Activated T-cell treated with anti-CD3 and anti-CD28 coated beads, Interleukin-2, amount 50 U/mL, for 4 hours (primary cell): ENCODE results near the gene NRG3. TPM values are rescaled to one million over a fixed set of nuclear protein-coding genes. Genes with fewer than 3 reads are reported as not detected.

Experiments used
- ATAC-seq, 2 donors: fragments of 200-7000 bp; cut with Tn5 transposase; one replicate each; pipeline ENCODE4 v1.10.0; 2021
- DNase-seq: peaks from one replicate; pipeline ENCODE4 v3.0.0-alpha.2; 2020
- H3K27me3 Mint-ChIP-seq: one replicate; pipeline ENCODE4 v1.8.0; 2021; ENCODE audit warnings: low read depth, mixed read lengths
- H3K36me3 Mint-ChIP-seq: one replicate; pipeline ENCODE4 v1.8.0; 2022; ENCODE audit warnings: mixed read lengths; ENCODE audit not compliant: insufficient read depth
- H3K4me1 Mint-ChIP-seq: one replicate; pipeline ENCODE4 v1.8.0; 2021; ENCODE audit warnings: low read depth, mixed read lengths
- H3K4me3 Mint-ChIP-seq: one replicate; pipeline ENCODE4 v1.8.0; 2021; ENCODE audit warnings: mild to moderate bottlenecking, moderate library complexity, mixed read lengths
- H3K9me3 Mint-ChIP-seq: one replicate; pipeline ENCODE4 v1.8.0; 2021; ENCODE audit warnings: mixed read lengths
- total RNA-seq, 3 donors: library from RNA; stranded (reverse); gene quantifications; one replicate each; pipeline ENCODE4 v1.2.1, GENCODE V29; 2021

NRG3 gene
- total RNA-seq, 3 donors from 2014 or later: not detected

DNA sequence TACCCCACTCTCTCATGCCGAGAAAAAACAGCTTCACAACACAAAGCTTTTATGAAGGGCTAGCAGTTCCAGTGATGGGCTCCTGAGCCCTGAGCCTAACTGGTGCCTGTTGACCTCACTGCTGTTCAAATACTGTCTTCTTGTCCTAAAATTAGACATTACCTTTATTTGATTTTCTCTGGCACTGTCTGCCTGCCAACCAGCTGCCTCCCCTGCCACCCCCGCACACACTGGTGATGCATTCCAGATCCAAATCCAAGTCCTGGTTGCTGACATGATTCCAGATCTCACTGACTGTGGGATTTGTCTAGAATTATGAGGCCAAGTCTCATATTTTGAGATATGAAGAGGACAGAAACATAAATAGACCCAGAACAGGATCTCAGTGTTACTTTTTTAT is 816.2 kb downstream of the NRG3 start:
- Mint-ChIP-seq H3K27me3 (no peaks in the 10 kb centered on the region), H3K9me3 (peaks cover 10% of the 10 kb centered on the region), H3K4me1 (no peaks in the 10 kb centered on the region), H3K36me3 (no peaks in the 10 kb centered on the region), H3K4me3 (no peak overlapping the region)
- no peak for ATAC-seq
- DNase-seq: no peak

DNA sequence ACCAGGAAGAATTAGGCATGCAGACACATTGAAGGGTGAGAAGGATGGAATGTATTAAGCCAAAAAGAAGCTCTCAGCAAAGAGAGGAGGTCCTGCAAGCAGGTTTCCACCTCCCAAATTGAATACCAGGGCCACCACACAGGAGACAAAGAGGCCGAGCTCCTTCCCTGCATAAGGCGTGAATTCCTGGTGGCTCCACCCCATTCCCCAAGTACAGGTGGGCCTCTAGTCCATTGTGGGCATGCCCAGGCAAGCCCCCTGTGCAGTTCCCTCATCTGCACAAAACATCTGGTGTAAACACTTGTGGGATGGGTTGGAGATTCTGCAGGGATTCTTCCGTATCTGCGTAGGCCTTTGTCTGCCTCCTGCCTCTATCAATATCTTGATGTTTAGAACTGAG is 817.5 kb downstream of the NRG3 start:
- no peaks in the 10 kb centered on the region for H3K36me3 Mint-ChIP-seq
- ATAC-seq: no peak
- no peak overlapping the region for H3K4me3 Mint-ChIP-seq
- H3K27me3 Mint-ChIP-seq: no peaks in the 10 kb centered on the region
- H3K9me3 Mint-ChIP-seq: peaks cover 14% of the 10 kb centered on the region
- no peak for DNase-seq
- no peaks in the 10 kb centered on the region for H3K4me1 Mint-ChIP-seq

DNA sequence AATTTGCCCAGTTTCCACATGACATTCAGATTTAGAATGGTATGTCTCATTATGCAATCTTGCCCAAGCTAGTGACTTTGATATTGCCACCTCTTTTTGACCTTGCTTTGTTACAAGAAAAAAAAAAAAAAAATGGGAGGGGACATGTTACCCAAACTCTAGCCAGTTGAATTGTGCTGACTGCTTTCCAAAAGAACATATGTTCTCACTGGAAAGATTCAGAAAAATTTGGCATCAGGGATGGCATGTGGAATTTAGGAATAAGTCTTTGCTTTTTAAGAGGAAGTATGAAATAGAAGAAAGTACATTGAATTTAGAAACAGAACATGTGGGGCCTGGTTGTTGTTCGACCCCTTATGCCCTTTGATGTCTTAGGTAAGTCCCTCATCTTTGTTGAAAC is 846.8 kb downstream of the NRG3 start:
- Mint-ChIP-seq H3K9me3 (peaks cover 3% of the 10 kb centered on the region), H3K36me3 (no peaks in the 10 kb centered on the region), H3K4me3 (no peak overlapping the region), H3K4me1 (no peaks in the 10 kb centered on the region), H3K27me3 (no peaks in the 10 kb centered on the region)
- no peak for ATAC-seq
- no peak for DNase-seq

DNA sequence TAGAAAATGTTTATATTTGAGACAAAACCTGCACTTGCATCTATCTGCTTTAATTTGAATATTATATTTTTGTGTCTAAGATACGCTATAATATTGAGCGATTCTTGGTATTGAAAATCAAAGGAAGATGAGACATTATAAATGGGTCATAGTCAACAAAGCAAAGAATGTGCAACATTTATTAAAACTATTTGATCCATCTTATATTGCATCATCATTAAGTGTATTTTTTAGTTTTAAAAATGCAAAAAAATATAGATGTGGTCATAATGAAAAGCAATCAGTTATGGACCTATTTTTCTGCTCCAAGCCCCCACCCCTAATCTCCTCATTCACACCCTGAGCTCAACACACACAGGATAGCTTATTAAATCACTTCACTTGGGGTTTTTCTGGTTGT is 847.3 kb downstream of the NRG3 start:
- H3K36me3 Mint-ChIP-seq: no peaks in the 10 kb centered on the region
- DNase-seq (no peak), ATAC-seq (no peak)
- peaks cover 3% of the 10 kb centered on the region for H3K9me3 Mint-ChIP-seq
- H3K4me1 Mint-ChIP-seq: no peaks in the 10 kb centered on the region
- H3K4me3 Mint-ChIP-seq: no peak overlapping the region
- no peaks in the 10 kb centered on the region for H3K27me3 Mint-ChIP-seq

DNA sequence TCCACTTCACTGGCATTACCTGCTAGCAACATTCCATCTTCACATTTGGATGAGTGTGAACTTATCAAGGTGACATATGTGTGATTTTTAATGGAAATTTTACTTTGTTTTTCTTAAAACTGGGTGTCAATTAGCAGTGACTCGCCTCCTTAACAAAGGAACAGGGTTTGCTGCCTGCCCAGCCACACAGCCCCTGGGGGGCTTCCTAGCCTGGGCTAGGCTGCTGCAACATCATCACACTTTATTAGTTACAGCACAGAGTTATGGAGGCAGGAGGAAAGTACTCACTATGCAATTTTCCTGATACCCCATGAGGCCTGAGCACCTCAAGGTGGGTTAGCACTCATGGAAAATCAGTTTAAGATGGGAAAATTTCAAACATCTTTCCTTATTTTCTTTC is 861.3 kb downstream of the NRG3 start:
- DNase-seq (no peak), ATAC-seq (no peak)
- Mint-ChIP-seq H3K36me3 (no peaks in the 10 kb centered on the region), H3K4me3 (no peak overlapping the region), H3K4me1 (no peaks in the 10 kb centered on the region), H3K9me3 (peaks cover 3% of the 10 kb centered on the region), H3K27me3 (no peaks in the 10 kb centered on the region)

DNA sequence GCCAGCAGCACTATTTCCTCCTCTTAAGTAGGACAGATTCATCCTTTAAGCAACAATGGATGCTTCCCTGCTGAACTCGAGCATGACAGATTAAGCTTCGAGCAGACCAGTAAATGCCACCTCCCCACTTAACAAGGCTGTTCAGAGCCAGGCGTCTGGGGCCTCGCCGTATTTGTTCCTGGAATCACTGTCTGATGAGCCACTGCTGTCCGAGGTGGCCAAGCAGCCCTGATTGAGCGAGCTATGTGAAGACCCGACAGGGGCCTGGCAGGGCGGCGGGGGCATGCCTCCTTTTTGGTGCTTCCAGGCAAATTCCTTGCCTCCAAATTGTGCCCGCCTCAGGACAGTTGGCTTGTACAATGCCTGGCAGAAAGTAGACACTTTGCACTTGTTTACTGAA is 862.6 kb downstream of the NRG3 start:
- no peaks in the 10 kb centered on the region for H3K4me1 Mint-ChIP-seq
- H3K36me3 Mint-ChIP-seq: no peaks in the 10 kb centered on the region
- no peak for ATAC-seq

DNA sequence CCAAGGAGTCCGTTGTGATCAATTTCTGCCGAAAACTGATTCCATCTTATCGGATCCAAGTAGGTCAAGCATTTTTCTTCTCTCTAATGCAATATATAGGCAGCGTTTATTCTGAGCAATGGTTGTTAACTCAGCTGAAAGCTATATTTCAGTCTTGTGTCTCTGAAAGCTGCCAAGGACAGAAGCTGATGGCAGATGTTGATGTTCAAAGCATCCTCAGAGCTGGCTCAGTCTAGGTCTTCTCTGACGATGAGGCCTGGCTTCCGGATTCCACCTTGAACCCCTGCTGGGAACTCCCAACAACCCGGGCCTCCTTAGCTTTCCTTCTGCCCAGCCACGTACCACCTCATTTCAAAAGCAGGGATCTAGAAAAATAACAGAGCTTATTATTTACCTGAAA is 863.6 kb downstream of the NRG3 start:
- peaks cover 3% of the 10 kb centered on the region for H3K9me3 Mint-ChIP-seq
- ATAC-seq (no peak), DNase-seq (no peak)
- no peaks in the 10 kb centered on the region for H3K27me3 Mint-ChIP-seq
- H3K36me3 Mint-ChIP-seq: no peaks in the 10 kb centered on the region
- H3K4me3 Mint-ChIP-seq: no peak overlapping the region
- H3K4me1 Mint-ChIP-seq: no peaks in the 10 kb centered on the region

More for the DNA sequence above, 862.6 kb downstream of the NRG3 start:
- H3K27me3 Mint-ChIP-seq: no peaks in the 10 kb centered on the region
- H3K4me3 Mint-ChIP-seq: no peak overlapping the region
- DNase-seq: no peak
- H3K9me3 Mint-ChIP-seq: peaks cover 3% of the 10 kb centered on the region

DNA sequence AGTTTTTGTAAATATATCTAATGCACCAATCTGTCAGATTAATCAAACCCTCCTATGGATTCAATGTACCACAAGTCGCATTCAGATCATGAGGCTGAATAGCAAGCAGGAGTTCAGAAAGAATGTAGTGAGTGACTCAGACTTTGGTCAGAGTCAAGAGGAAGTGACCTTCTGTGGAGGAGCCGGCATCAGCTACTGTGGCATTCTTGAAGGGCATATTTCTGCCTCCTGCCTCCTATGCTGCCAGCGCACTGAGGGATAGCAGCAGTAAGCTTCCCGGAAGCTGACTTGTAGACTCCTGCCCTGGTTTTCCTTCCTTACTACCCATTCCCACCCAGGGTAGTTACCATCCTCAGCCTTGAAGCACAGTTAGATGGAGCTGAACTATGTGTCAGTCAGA is 867.5 kb downstream of the NRG3 start:
- Mint-ChIP-seq H3K9me3 (no peaks in the 10 kb centered on the region), H3K36me3 (no peaks in the 10 kb centered on the region), H3K27me3 (no peaks in the 10 kb centered on the region), H3K4me1 (no peaks in the 10 kb centered on the region), H3K4me3 (no peak overlapping the region)
- DNase-seq (no peak), ATAC-seq (no peak)

DNA sequence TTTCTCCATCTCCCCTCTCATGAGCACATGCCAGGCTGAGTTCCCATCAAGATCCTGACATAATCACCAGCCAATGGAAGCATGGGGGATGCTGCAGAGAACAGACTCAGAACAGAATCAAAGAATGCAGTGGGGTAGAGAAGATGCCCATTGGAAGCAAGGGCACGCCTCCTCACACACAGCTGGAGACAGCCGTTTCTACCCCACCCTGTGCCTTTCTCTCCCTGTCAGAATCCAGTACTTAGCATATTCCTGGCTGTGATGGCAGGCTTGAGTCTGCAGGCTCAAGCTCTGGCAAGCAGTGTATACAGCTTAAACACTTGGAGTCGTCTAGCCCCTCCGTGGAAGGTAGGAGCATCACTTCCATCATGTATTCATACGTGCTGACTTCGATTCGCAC is 867.9 kb downstream of the NRG3 start:
- Mint-ChIP-seq H3K9me3 (no peaks in the 10 kb centered on the region), H3K4me3 (no peak overlapping the region), H3K4me1 (no peaks in the 10 kb centered on the region), H3K27me3 (no peaks in the 10 kb centered on the region), H3K36me3 (no peaks in the 10 kb centered on the region)
- ATAC-seq: no peak
- no peak for DNase-seq

DNA sequence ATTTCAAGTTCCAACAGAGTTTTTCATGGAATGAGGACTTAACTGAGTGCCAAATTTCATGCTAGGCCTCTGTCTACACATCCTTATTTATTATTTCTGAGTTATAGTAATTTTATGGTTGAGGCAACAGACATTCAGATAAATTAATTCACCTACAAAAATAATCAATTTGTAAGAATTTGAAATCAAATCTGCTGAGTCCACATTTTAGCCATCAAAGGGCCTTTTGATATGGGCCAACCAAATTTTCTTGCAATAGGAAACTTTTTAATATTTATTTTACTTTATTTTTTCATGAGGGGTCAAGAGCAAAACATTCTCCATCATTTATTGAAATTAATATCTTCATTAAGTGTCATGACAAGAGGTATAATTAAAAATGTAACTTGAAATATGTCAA is 875.5 kb downstream of the NRG3 start:
- H3K27me3 Mint-ChIP-seq: no peaks in the 10 kb centered on the region
- DNase-seq (no peak), ATAC-seq (no peak)
- no peaks in the 10 kb centered on the region for H3K36me3 Mint-ChIP-seq
- no peaks in the 10 kb centered on the region for H3K4me1 Mint-ChIP-seq
- H3K9me3 Mint-ChIP-seq: no peaks in the 10 kb centered on the region
- no peak overlapping the region for H3K4me3 Mint-ChIP-seq

DNA sequence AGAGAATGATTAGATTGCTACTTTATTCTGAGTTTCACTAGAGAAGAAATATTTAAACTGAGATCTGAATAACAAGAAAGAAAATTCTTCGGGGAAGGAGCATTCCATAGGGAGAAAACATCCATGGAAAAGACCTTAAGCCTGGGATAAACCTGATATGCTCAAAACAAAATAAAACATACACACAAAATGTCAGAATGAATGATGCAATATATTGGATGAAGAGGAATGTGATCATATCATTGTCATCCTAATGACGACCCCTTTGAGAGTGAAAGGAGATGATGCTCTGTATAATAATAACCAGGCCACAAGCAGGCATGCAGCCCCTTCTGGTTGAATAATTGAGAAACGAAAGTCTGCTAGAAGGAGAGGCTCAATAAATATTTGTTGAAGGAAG is 882.4 kb downstream of the NRG3 start:
- Mint-ChIP-seq H3K9me3 (no peaks in the 10 kb centered on the region), H3K4me3 (no peak overlapping the region), H3K4me1 (no peaks in the 10 kb centered on the region), H3K36me3 (no peaks in the 10 kb centered on the region), H3K27me3 (no peaks in the 10 kb centered on the region)
- no peak for DNase-seq
- ATAC-seq: no peak

DNA sequence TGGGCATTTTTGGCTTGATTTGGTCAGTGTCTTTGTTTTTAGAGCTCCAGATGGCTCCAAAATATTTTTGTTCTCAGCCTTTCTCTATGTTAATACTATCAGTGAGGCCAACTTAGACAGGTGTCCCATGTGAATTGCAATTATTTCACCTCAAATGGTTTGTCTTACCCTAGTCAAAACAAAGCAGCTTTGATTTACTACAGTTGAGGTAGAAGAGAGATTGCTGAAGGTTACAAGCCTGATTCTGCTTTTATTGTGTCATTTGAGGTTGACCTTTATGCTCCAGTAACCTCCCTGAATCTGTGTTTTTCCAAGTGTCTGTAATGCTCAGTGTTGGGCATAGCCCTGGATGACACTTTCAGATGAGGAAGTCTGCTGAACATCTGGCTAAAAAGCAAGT is 882.9 kb downstream of the NRG3 start:
- no peaks in the 10 kb centered on the region for H3K4me1 Mint-ChIP-seq
- no peaks in the 10 kb centered on the region for H3K9me3 Mint-ChIP-seq
- H3K36me3 Mint-ChIP-seq: no peaks in the 10 kb centered on the region
- DNase-seq (no peak), ATAC-seq (no peak)
- no peaks in the 10 kb centered on the region for H3K27me3 Mint-ChIP-seq
- no peak overlapping the region for H3K4me3 Mint-ChIP-seq

DNA sequence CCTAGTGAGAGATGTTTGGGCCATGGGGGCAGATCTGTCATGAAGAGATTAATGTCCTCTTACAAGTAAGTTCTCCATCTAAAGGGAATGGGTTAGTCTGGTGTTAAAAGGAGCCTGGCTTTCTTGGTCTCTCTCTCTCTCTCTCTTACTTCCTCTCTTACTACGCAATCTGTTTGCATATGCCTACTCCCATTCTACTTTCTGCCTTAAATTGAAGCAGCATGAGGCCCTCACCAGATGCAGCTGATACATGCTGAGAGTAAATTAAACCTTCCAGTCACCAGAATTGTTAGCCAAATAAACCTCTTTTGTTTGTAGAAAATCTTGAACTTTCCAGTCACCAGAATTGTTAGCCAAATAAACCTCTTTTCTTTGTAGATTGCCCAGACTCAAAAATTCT is 884.1 kb downstream of the NRG3 start:
- Mint-ChIP-seq H3K4me1 (no peaks in the 10 kb centered on the region), H3K27me3 (no peaks in the 10 kb centered on the region), H3K36me3 (no peaks in the 10 kb centered on the region), H3K9me3 (no peaks in the 10 kb centered on the region), H3K4me3 (no peak overlapping the region)
- DNase-seq (no peak), ATAC-seq (no peak)

DNA sequence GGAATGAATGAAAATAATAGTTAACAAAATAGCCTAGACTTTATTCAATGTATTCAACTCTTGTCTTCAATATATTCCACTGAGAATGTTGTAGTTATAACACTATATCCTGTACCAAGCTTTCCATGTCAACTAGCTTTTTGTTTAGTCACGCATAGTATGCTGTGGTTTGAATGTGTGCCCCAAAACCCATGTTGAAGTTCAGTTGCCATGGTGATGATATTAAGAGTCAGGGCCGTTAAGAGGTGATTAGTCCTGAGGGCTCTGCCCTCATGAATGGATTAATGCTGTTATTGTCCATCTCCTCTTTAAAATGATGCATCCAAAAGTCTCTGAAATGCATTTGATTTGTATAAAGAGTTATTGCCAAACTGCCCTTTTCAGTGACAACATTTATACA is 887.6 kb downstream of the NRG3 start:
- no peaks in the 10 kb centered on the region for H3K36me3 Mint-ChIP-seq
- DNase-seq (no peak), ATAC-seq (no peak)
- no peaks in the 10 kb centered on the region for H3K27me3 Mint-ChIP-seq
- peaks cover 5% of the 10 kb centered on the region for H3K9me3 Mint-ChIP-seq
- no peaks in the 10 kb centered on the region for H3K4me1 Mint-ChIP-seq
- H3K4me3 Mint-ChIP-seq: no peak overlapping the region

DNA sequence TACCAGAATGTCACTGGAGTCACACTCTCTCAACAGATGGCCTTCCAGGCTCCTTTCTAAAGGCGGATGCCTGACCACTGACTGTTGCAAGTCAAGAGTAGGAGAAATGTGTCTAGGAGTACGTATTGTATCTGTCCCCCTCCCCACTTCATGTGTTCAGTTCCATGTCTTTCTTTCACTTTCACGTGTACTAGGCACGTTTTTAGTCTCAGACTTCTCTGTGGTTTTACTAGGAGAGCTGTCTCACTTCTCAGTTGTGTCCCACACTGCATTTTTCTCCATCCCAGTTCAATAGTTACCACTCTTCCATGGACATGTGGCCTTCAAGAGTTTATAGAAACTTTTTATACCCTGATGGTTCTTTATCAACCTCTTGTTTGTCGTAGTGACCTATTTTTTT is 893.0 kb downstream of the NRG3 start:
- H3K36me3 Mint-ChIP-seq: no peaks in the 10 kb centered on the region
- H3K27me3 Mint-ChIP-seq: no peaks in the 10 kb centered on the region
- H3K4me3 Mint-ChIP-seq: no peak overlapping the region
- ATAC-seq (no peak), DNase-seq (no peak)
- H3K4me1 Mint-ChIP-seq: no peaks in the 10 kb centered on the region
- peaks cover 9% of the 10 kb centered on the region for H3K9me3 Mint-ChIP-seq

DNA sequence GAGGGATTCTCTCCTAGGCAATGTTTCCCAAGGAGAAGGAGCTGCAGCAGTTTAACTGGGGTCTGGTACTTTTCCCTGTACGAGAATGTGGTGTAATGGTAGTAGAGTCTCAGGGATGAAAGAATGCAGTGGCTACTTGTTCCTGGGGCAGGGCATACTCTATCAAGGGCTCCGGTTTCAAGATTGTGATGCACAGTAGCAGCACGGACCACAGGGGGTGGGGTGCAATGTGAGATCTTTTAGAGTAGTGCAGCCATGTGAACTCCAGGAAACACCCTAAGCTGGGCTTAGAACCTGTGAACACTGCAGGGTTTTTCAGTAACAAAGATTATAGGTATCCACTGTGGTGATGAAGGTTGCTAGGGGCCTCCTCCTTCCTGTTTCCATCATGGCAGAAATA is 903.9 kb downstream of the NRG3 start:
- peaks cover 21% of the 10 kb centered on the region for H3K9me3 Mint-ChIP-seq
- no peaks in the 10 kb centered on the region for H3K4me1 Mint-ChIP-seq
- DNase-seq: no peak
- H3K4me3 Mint-ChIP-seq: no peak overlapping the region
- H3K27me3 Mint-ChIP-seq: no peaks in the 10 kb centered on the region
- H3K36me3 Mint-ChIP-seq: no peaks in the 10 kb centered on the region
- ATAC-seq: no peak
